HepG2 (cell line): ENCODE results near the gene HADHA. TPM values are rescaled to one million over a fixed set of nuclear protein-coding genes. Genes with fewer than 3 reads are reported as not detected.

Experiments used
- ATAC-seq: fragments of 200-7000 bp; cut with Tn5 transposase; 3 replicates; pipeline ENCODE4 v1.9.1; 2020; ENCODE audit warnings: mild to moderate bottlenecking, moderate library complexity
- BruUV-seq: library from RNA; stranded (reverse); fragments of 400-500 nt; replicated peaks from 2 replicates; lab custom pipeline; 2021; lab: Mats Ljungman, UMichigan
- CTCF ChIA-PET: fragments of 300-600 bp; formaldehyde crosslinking; extraction: SDS; loops from one replicate; lab custom pipeline; 2021; ENCODE audit warnings: low total read pairs, inconsistent platforms, low intra/inter-chr PET ratio; lab: Yijun Ruan, JAX
- POLR2A ChIA-PET: fragments of 350-600 bp; sonication (Branson Sonifier 250); formaldehyde crosslinking; loops from one replicate; lab custom pipeline; 2020; ENCODE audit warnings: antibody characterized with exemption, inconsistent platforms; lab: Yijun Ruan, JAX
- DNase-seq: peaks from one replicate; pipeline ENCODE4 v3.0.0-alpha.2; 2015; ENCODE audit warnings: low spot score
- FAIRE-seq: peaks from 3 replicates; lab custom pipeline; 2011; peaks lifted over from hg19 to GRCh38; lab: Jason Lieb, UNC
- H2AFZ ChIP-seq: one replicate; pipeline ENCODE4 v1.6.1; 2011; ENCODE audit warnings: low read length, inconsistent platforms
- H3K27ac ChIP-seq: fragments of 300-600 bp; 3 replicates; pipeline ENCODE4 v1.8.0; 2011; ENCODE audit warnings: mixed run types, mild to moderate bottlenecking, mixed read lengths, low read length, inconsistent platforms; ENCODE audit not compliant: insufficient read depth; ENCODE audit errors: extremely low read length
- H3K27me3 ChIP-seq, 2 experiments: fragments of 200-600 bp in 1 of 2; 2 replicates in 1 of 2; 3 replicates in 1 of 2; pipeline versions ENCODE4 v1.6.0 to v1.8.0; 2011; ENCODE audit warnings: low read length in 2 of 2, mild to moderate bottlenecking in 2 of 2, moderate library complexity in 2 of 2, inconsistent platforms in 1 of 2; ENCODE audit not compliant: insufficient read depth in 2 of 2, control insufficient read depth in 1 of 2
- H3K36me3 ChIP-seq, 2 experiments: fragments of 200-600 bp in 1 of 2; replicated peaks in 1 of 2; 2 replicates in 1 of 2; 3 replicates in 1 of 2; pipeline versions ENCODE4 v1.5.1 to v1.8.0; 2011; ENCODE audit warnings: low read length in 2 of 2, inconsistent platforms in 1 of 2; ENCODE audit not compliant: insufficient read depth in 2 of 2, control insufficient read depth in 1 of 2
- H3K4me1 ChIP-seq: 2 replicates; pipeline ENCODE4 v1.5.1; 2012; ENCODE audit warnings: low read length, inconsistent platforms; ENCODE audit not compliant: insufficient read depth
- H3K4me2 ChIP-seq: 2 replicates; pipeline ENCODE4 v1.6.0; 2011; ENCODE audit warnings: low read depth, low read length, inconsistent platforms
- H3K4me3 ChIP-seq, 3 experiments: fragments of 200-600 bp in 1 of 3; sonication (generic), shearing (Covaris generic) in 1 of 3; replicated peaks in 1 of 3; 2 replicates each; pipeline ENCODE4 v1.5.1; 2011 to 2016; ENCODE audit warnings: low read length in 3 of 3, inconsistent platforms in 2 of 3, low read depth in 2 of 3, mild to moderate bottlenecking in 2 of 3, control low read depth in 1 of 3, mixed read lengths in 1 of 3; ENCODE audit not compliant: insufficient read depth in 1 of 3
- H3K79me2 ChIP-seq: one replicate; pipeline ENCODE4 v1.6.1; 2011; ENCODE audit warnings: low read length, inconsistent platforms; ENCODE audit not compliant: insufficient read depth
- H3K9ac ChIP-seq: 2 replicates; pipeline ENCODE4 v1.6.0; 2011; ENCODE audit warnings: mild to moderate bottlenecking, low read depth, low read length, inconsistent platforms; ENCODE audit not compliant: insufficient read depth
- H3K9me3 ChIP-seq: 2 replicates; pipeline ENCODE4 v1.5.1; 2012; ENCODE audit warnings: mild to moderate bottlenecking, low read length
- H4K20me1 ChIP-seq: 2 replicates; pipeline ENCODE4 v1.6.0; 2011; ENCODE audit warnings: inconsistent platforms, mild to moderate bottlenecking, low read length, moderate library complexity; ENCODE audit not compliant: insufficient read depth
- CENPX ChIP-seq: sonication (generic); formaldehyde crosslinking; IDR thresholded peaks from 2 replicates; pipeline ENCODE4 v1.9.0; 2021; ENCODE audit warnings: mild to moderate bottlenecking, missing genetic modification reagents, moderate library complexity
- ELF1 ChIP-seq: sonication (generic); formaldehyde crosslinking; IDR thresholded peaks from 2 replicates; pipeline ENCODE4 v1.4.0; 2020; ENCODE audit warnings: missing genetic modification reagents
- FOXA1 ChIP-seq, 2 experiments: fragments of 450-650 bp in 1 of 2; sonication (generic) in 1 of 2; formaldehyde crosslinking in 1 of 2; IDR thresholded peaks; 2 replicates each; pipeline versions ENCODE4 v1.4.0 to v1.6.1; 2016 to 2020; ENCODE audit warnings: missing genetic modification reagents in 1 of 2
- IKZF1 ChIP-seq: fragments of 450-650 bp; IDR thresholded peaks from 2 replicates; pipeline ENCODE4 v1.7.1; 2016
- NFKBIZ ChIP-seq: IDR thresholded peaks from 2 replicates; pipeline ENCODE4 v1.6.1; 2018; ENCODE audit warnings: missing genetic modification reagents, missing compliant biosample characterization
- PCBP1 ChIP-seq: fragments of 200-400 bp; formaldehyde crosslinking; IDR thresholded peaks from 2 replicates; pipeline ENCODE4 v1.6.1; 2017; ENCODE audit warnings: mild to moderate bottlenecking, low read depth, low read length, borderline replicate concordance
- PHF21A ChIP-seq: sonication (generic); formaldehyde crosslinking; IDR thresholded peaks from 2 replicates; pipeline ENCODE4 v1.5.0; 2020; ENCODE audit warnings: mild to moderate bottlenecking, missing genetic modification reagents
- PITX1 ChIP-seq: sonication (generic); formaldehyde crosslinking; IDR thresholded peaks from 2 replicates; pipeline ENCODE4 v1.5.1; 2020; ENCODE audit warnings: mild to moderate bottlenecking, missing genetic modification reagents
- POLR2AphosphoS5 ChIP-seq: IDR thresholded peaks from 2 replicates; pipeline ENCODE4 v1.6.1; 2012; ENCODE audit warnings: low read depth, low read length
- RFXANK ChIP-seq: IDR thresholded peaks from 2 replicates; pipeline ENCODE4 v1.6.1; 2016
- SMARCC2 ChIP-seq: fragments of 450-650 bp; IDR thresholded peaks from 2 replicates; pipeline ENCODE4 v1.6.1; 2017; ENCODE audit warnings: antibody characterized with exemption, mild to moderate bottlenecking
- SOX6 ChIP-seq, 2 experiments: fragments of 450-650 bp in 1 of 2; sonication (generic) in 1 of 2; formaldehyde crosslinking in 1 of 2; IDR thresholded peaks; 2 replicates each; pipeline versions ENCODE4 v1.4.0 to v1.6.1; 2017 to 2020; ENCODE audit warnings: antibody characterized with exemption in 1 of 2, mild to moderate bottlenecking in 1 of 2, missing genetic modification reagents in 1 of 2
- TBX2 ChIP-seq: sonication (generic); formaldehyde crosslinking; IDR thresholded peaks from 2 replicates; pipeline ENCODE4 v1.5.0; 2020; ENCODE audit warnings: missing genetic modification reagents, mild to moderate bottlenecking, borderline replicate concordance
- ZNF121 ChIP-seq: sonication (generic); formaldehyde crosslinking; IDR thresholded peaks from 2 replicates; pipeline ENCODE4 v1.5.0; 2020; ENCODE audit warnings: mild to moderate bottlenecking, missing genetic modification reagents
- ZNF841 ChIP-seq: sonication (generic); formaldehyde crosslinking; IDR thresholded peaks from 2 replicates; pipeline ENCODE4 v1.8.1; 2023; ENCODE audit warnings: missing genetic modification reagents, borderline replicate concordance
- WGBS: methylation state at CpG from one replicate; pipeline ENCODE4 v1.1.6; 2017; ENCODE audit warnings: low lambda C conversion rate; 5-methylcytosine and 5-hydroxymethylcytosine counted together
- in situ Hi-C: cut with HindIII; loops from 2 replicates; pipeline ENCODE4 v1.10.0; 2017; ENCODE audit warnings: low pct_unique_long_range_greater_than_20kb; ENCODE audit not compliant: extremely low pct_ligation_motif_present
- intact Hi-C: fragments of 100-400 bp; cut with micrococcal nuclease; formaldehyde crosslinking; loops from one replicate; pipeline ENCODE4 v1.10.0; 2022; ENCODE audit not compliant: unreplicated experiment
- polyA plus RNA-seq, 8 experiments: library from polyadenylated mRNA; depleted of rRNA in 3 of 8; stranded (reverse) in 7 of 8; unstranded in 1 of 8; fragments of >200 nt; fragmentation: Illumina TruSeq in 4 of 8; extraction: Trizol in 4 of 8; gene quantifications; 2 replicates each; pipeline versions ENCODE4 v1.2.1 to v1.2.3, GENCODE V29; 2011 to 2016; ENCODE audit warnings: low read depth in 4 of 8, missing spikeins in 1 of 8, mixed read lengths in 1 of 8; ENCODE audit not compliant: insufficient read depth in 1 of 8
- total RNA-seq, 5 experiments: library from RNA; depleted of rRNA; stranded (reverse); fragments of >200 nt; fragmentation: Illumina TruSeq; extraction: Trizol; gene quantifications; 2 replicates each; pipeline ENCODE4 v1.2.3, GENCODE V29; 2016; ENCODE audit warnings: low read depth in 1 of 5
- TF ChIP-seq, protein P1 (sequence below): sonication (generic); IDR thresholded peaks from 2 replicates; pipeline ENCODE4 v1.6.1; 2016; ENCODE audit warnings: low read depth, borderline replicate concordance
- TF ChIP-seq, protein P2 (sequence below): sonication (generic); formaldehyde crosslinking; conservative IDR thresholded peaks from 2 replicates; pipeline ENCODE4 v1.4.0; 2020; ENCODE audit warnings: missing genetic modification reagents

HADHA gene
- total and polyA plus RNA-seq, 2 of the 13 experiments (the other 11 are each of a cell fraction or from before 2014, with no cell fraction given) = 102 to 270 TPM

- Histone ChIP-seq H3K27ac (no peak overlapping the region), H3K4me1 (peaks cover 12% of the 10 kb centered on the region)
These were observed 79.7 kb downstream of the HADHA start for GRCh38 chr2:26164641-26165211.

DNA sequence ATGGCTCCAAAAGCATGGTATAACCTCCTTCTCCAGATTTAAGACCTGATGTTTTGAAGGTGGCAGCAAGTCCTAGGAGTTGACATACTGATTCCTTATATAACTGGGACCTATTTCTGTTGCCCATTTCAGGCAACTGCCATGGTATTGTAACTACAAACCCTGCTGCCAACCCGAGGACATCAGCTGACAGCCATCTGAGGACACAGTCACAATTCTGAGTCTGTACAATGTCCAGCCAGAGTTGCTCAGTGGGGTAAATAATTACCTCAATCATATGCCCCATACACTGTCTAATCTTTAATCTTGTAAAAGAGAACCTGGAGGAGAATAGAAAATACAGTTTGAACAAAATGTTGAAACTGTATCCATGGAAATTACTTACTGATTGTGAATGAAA lies 80.2 kb downstream of the HADHA start:
- no peak overlapping the region for H3K4me3 ChIP-seq
- H3K79me2 ChIP-seq = no peaks in the 10 kb centered on the region
- DNase-seq (no peak), FAIRE-seq (no peak), ATAC-seq (peak; percentile 89)
- no peak for TF ChIP-seq ZNF841
- TF ChIP-seq PHF21A (CRISPR knock-in tag) = no peak
- no peak for TF ChIP-seq CENPX (CRISPR knock-in tag)
- TF ChIP-seq IKZF1 = no peak
- TF ChIP-seq POLR2AphosphoS5 = no peak
- no peak for TF ChIP-seq TBX2 (CRISPR knock-in tag)
- no peak for TF ChIP-seq PITX1 (CRISPR knock-in tag)
- TF ChIP-seq, protein P1, sequence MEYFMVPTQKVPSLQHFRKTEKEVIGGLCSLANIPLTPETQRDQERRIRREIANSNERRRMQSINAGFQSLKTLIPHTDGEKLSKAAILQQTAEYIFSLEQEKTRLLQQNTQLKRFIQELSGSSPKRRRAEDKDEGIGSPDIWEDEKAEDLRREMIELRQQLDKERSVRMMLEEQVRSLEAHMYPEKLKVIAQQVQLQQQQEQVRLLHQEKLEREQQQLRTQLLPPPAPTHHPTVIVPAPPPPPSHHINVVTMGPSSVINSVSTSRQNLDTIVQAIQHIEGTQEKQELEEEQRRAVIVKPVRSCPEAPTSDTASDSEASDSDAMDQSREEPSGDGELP = peak; percentile 60
- TF ChIP-seq, protein P2, sequence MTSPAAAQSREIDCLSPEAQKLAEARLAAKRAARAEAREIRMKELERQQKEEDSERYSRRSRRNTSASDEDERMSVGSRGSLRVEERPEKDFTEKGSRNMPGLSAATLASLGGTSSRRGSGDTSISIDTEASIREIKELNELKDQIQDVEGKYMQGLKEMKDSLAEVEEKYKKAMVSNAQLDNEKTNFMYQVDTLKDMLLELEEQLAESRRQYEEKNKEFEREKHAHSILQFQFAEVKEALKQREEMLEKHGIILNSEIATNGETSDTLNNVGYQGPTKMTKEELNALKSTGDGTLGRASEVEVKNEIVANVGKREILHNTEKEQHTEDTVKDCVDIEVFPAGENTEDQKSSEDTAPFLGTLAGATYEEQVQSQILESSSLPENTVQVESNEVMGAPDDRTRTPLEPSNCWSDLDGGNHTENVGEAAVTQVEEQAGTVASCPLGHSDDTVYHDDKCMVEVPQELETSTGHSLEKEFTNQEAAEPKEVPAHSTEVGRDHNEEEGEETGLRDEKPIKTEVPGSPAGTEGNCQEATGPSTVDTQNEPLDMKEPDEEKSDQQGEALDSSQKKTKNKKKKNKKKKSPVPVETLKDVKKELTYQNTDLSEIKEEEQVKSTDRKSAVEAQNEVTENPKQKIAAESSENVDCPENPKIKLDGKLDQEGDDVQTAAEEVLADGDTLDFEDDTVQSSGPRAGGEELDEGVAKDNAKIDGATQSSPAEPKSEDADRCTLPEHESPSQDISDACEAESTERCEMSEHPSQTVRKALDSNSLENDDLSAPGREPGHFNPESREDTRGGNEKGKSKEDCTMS (CRISPR knock-in tag) = no peak
- no peak for TF ChIP-seq FOXA1 (IDR thresholded peaks at IDR 0.05)
- TF ChIP-seq FOXA1 (CRISPR knock-in tag; IDR thresholded peaks at IDR 0.05) = no peak
- TF ChIP-seq SOX6 (IDR thresholded peaks at IDR 0.05) = no peak
- 0 out of 2 replicates have a peak, but pooled peaks have one; percentile 14 for TF ChIP-seq SOX6 (CRISPR knock-in tag; IDR thresholded peaks at IDR 0.05)
- POLR2A ChIA-PET = no interaction called here
- no peak overlapping the region for H3K9ac ChIP-seq
- H3K4me2 ChIP-seq = peak overlapping the region; percentile 49
- H3K27me3 ChIP-seq = peaks cover 0 to 5% of the 10 kb centered on the region in 2 experiments; a peak in 1 of 5 replicates
- no peaks in the 10 kb centered on the region for H3K9me3 ChIP-seq
- no TSS peak for BruUV-seq
- H3K4me1 ChIP-seq = peaks cover 12% of the 10 kb centered on the region
- in situ Hi-C loops (no loop called here), intact Hi-C loops (no loop called here)
- peak overlapping the region; percentile 44 for H2AFZ ChIP-seq
- H3K27ac ChIP-seq = no peak overlapping the region
- H4K20me1 ChIP-seq = no peaks in the 10 kb centered on the region
- H3K36me3 ChIP-seq = no peaks in the 10 kb centered on the region
- 0% methylated on average over 1 of the region's 1 CpG for WGBS
- CTCF ChIA-PET = no interaction called here

More at GRCh38 chr2:26164641-26165211, 79.7 kb downstream of the HADHA start:
- Histone ChIP-seq H3K4me3 (no peak overlapping the region), H4K20me1 (no peaks in the 10 kb centered on the region), H2AFZ (no peak overlapping the region), H3K9ac (no peak overlapping the region), H3K79me2 (no peaks in the 10 kb centered on the region), H3K9me3 (no peaks in the 10 kb centered on the region), H3K4me2 (peak overlapping the region; percentile 49), H3K36me3 (no peaks in the 10 kb centered on the region), H3K27me3 (peaks cover 0 to 10% of the 10 kb centered on the region in 2 experiments; a peak in 3 of 5 replicates)
- ChIA-PET CTCF (no interaction called here), POLR2A (interaction anchor here (0.7 kb wide), 1 partner anchor 52 kb away, joined by 4 read pairs; no protein-coding TSS in a partner anchor)
- no peak for TF ChIP-seq PCBP1
- peak; percentile 30; the same call in 1 of the 2 replicates for TF ChIP-seq ZNF121 (CRISPR knock-in tag)
- TF ChIP-seq ZNF841 = no peak
- TF ChIP-seq RFXANK (CRISPR knock-in tag) = no peak
- no peak for TF ChIP-seq NFKBIZ (CRISPR knock-in tag)
- no peak for TF ChIP-seq SMARCC2
- TF ChIP-seq ELF1 (CRISPR knock-in tag) = no peak
- BruUV-seq = no TSS peak
- peak; percentile 54 for ATAC-seq
- DNase-seq = no peak
- 34% methylated on average over 8 of the region's 8 CpGs for WGBS
- in situ Hi-C loops (no loop called here), intact Hi-C loops (no loop called here)
- FAIRE-seq = no peak
